Mesothelial cell of epicardium (in vitro differentiated cells): ENCODE results near the gene RAB33B. TPM values are rescaled to one million over a fixed set of nuclear protein-coding genes. Genes with fewer than 3 reads are reported as not detected.
"Not testable (repeated sequence)": the region's sequence is repeated elsewhere in the genome, so short reads cannot be mapped to it uniquely, and the experiment has no call there.

ENCODE experiments used
- DNase-seq, 2 experiments: peaks; one replicate each; pipeline ENCODE4 v3.0.0; 2021; ENCODE audit warnings: low spot score in 2 of 2; ENCODE audit not compliant: unreplicated experiment in 2 of 2
- H3K27ac Mint-ChIP-seq: 2 replicates; pipeline ENCODE4 v1.8.0; 2021; ENCODE audit warnings: mixed read lengths
- H3K27me3 Mint-ChIP-seq: 2 replicates; pipeline ENCODE4 v1.8.0; 2021; ENCODE audit warnings: low read depth, mixed read lengths
- H3K36me3 Mint-ChIP-seq: 2 replicates; pipeline ENCODE4 v1.8.0; 2021; ENCODE audit warnings: mixed read lengths
- H3K4me1 Mint-ChIP-seq: 2 replicates; pipeline ENCODE4 v1.8.0; 2021; ENCODE audit warnings: mixed read lengths
- H3K4me3 Mint-ChIP-seq: 2 replicates; pipeline ENCODE4 v1.8.0; 2021; ENCODE audit warnings: mild to moderate bottlenecking, moderate library complexity, mixed read lengths
- H3K9me3 Mint-ChIP-seq: 2 replicates; pipeline ENCODE4 v1.8.0; 2021; ENCODE audit warnings: mixed read lengths
- CTCF ChIP-seq: fragments of 200-600 bp; sonication (generic); IDR thresholded peaks from one replicate; pipeline ENCODE4 v1.5.0; 2021; ENCODE audit warnings: antibody characterized with exemption; ENCODE audit not compliant: unreplicated experiment
- total RNA-seq: library from RNA; stranded (reverse); gene quantifications from 3 replicates; pipeline ENCODE4 v1.2.1, GENCODE V29; 2021

RAB33B gene
- total RNA-seq, 1 donor from 2014 or later: 9.8 TPM

GRCh38 chr4:139457318-139457717 lies 3.4 kb downstream of the RAB33B start:
- peaks cover 62% of the 10 kb centered on the region for H3K4me1 Mint-ChIP-seq
- H3K27me3 Mint-ChIP-seq: no peaks in the 10 kb centered on the region
- peak overlapping the region; percentile 35 for H3K27ac Mint-ChIP-seq
- H3K9me3 Mint-ChIP-seq: no peaks in the 10 kb centered on the region
- no peak for DNase-seq
- no peak overlapping the region for H3K4me3 Mint-ChIP-seq
- no peaks in the 10 kb centered on the region for H3K36me3 Mint-ChIP-seq
- no peak for TF ChIP-seq CTCF

GRCh38 chr4:139458543-139458942 lies 4.6 kb downstream of the RAB33B start:
- H3K4me3 Mint-ChIP-seq: no peak overlapping the region
- peak overlapping the region; percentile 60 for H3K27ac Mint-ChIP-seq
- no peak for DNase-seq
- H3K36me3 Mint-ChIP-seq: peaks cover 1% of the 10 kb centered on the region
- H3K27me3 Mint-ChIP-seq: no peaks in the 10 kb centered on the region
- H3K4me1 Mint-ChIP-seq: peaks cover 56% of the 10 kb centered on the region
- no peaks in the 10 kb centered on the region for H3K9me3 Mint-ChIP-seq
- TF ChIP-seq CTCF: no peak

- no peak overlapping the region for H3K4me3 Mint-ChIP-seq
These were observed 5.1 kb downstream of the RAB33B start for GRCh38 chr4:139458999-139459398.

GRCh38 chr4:139460565-139460964 lies 6.6 kb downstream of the RAB33B start:
- Mint-ChIP-seq H3K4me3 (no peak overlapping the region), H3K27me3 (no peaks in the 10 kb centered on the region)

More at GRCh38 chr4:139458999-139459398, 5.1 kb downstream of the RAB33B start:
- DNase-seq: no peak
- H3K27me3 Mint-ChIP-seq: no peaks in the 10 kb centered on the region
- no peak for TF ChIP-seq CTCF
- H3K4me1 Mint-ChIP-seq: peaks cover 56% of the 10 kb centered on the region
- peaks cover 6% of the 10 kb centered on the region for H3K36me3 Mint-ChIP-seq
- H3K9me3 Mint-ChIP-seq: no peaks in the 10 kb centered on the region
- no peak overlapping the region for H3K27ac Mint-ChIP-seq

GRCh38 chr4:139461022-139461628 lies 7.2 kb downstream of the RAB33B start:
- H3K27ac Mint-ChIP-seq: peak overlapping the region; percentile 40
- no peak for TF ChIP-seq CTCF
- DNase-seq: no peak
- peaks cover 7% of the 10 kb centered on the region for H3K36me3 Mint-ChIP-seq
- no peaks in the 10 kb centered on the region for H3K27me3 Mint-ChIP-seq
- no peaks in the 10 kb centered on the region for H3K9me3 Mint-ChIP-seq
- no peak overlapping the region for H3K4me3 Mint-ChIP-seq
- H3K4me1 Mint-ChIP-seq: peaks cover 36% of the 10 kb centered on the region

More at GRCh38 chr4:139460565-139460964, 6.6 kb downstream of the RAB33B start:
- Mint-ChIP-seq H3K27ac (peak overlapping the region; percentile 40), H3K9me3 (no peaks in the 10 kb centered on the region), H3K4me1 (peaks cover 42% of the 10 kb centered on the region), H3K36me3 (peaks cover 7% of the 10 kb centered on the region)
- no peak for DNase-seq
- no peak for TF ChIP-seq CTCF

GRCh38 chr4:139464512-139464911 lies 10.6 kb downstream of the RAB33B start:
- peaks cover 22% of the 10 kb centered on the region for H3K36me3 Mint-ChIP-seq
- H3K9me3 Mint-ChIP-seq: peaks cover 18% of the 10 kb centered on the region
- not testable (repeated sequence) for H3K4me1 Mint-ChIP-seq, H3K27me3 Mint-ChIP-seq, DNase-seq, H3K4me3 Mint-ChIP-seq, H3K27ac Mint-ChIP-seq
